Measurements from ENCODE around the gene NARF. TPM values are rescaled to one million over a fixed set of nuclear protein-coding genes. Genes with fewer than 3 reads are reported as not detected.

NARF gene
- total and polyA plus RNA-seq, 2 donors from 2014 or later, result 29.1 to 45.8 TPM

- TF ChIP-seq CTCF (IDR thresholded peaks at IDR 0.05; ENCODE audit: borderline replicate concordance, extremely low read depth, insufficient read depth), result no peak
- no peaks in the 10 kb centered on the region for H3K27me3 ChIP-seq (ENCODE audit: control insufficient read depth, insufficient read depth, low read length)
- H3K27ac ChIP-seq (ENCODE audit: low read depth in 2 of 2, low read length in 2 of 2), result no peak overlapping the region
- H3K9me3 ChIP-seq (ENCODE audit: control insufficient read depth in 2 of 3, insufficient read depth in 1 of 3, low read length in 3 of 3), result no peaks in the 10 kb centered on the region
- peaks cover 0 to 2% (median 0%) of the 10 kb centered on the region in 3 donors for H3K36me3 ChIP-seq (ENCODE audit: control insufficient read depth in 2 of 3, insufficient read depth in 3 of 3, low read length in 3 of 3)
- FAIRE-seq, result no peak
- H3K4me1 ChIP-seq (ENCODE audit: control insufficient read depth in 2 of 3, insufficient read depth in 2 of 3, low read depth in 1 of 3, low read length in 3 of 3), result peaks cover 0 to 9% (median 2%) of the 10 kb centered on the region in 3 donors
- peak overlapping the region in 2 of 3 donors; percentile 1 to 88 for H3K4me3 ChIP-seq (ENCODE audit: low read length in 3 of 3)
- peak overlapping the region in 1 of 3 donors; percentile 81 for H3K9ac ChIP-seq (ENCODE audit: low read length in 3 of 3)
- DNase-seq, result no peak
- intact Hi-C loops (cut with DNase I), result no loop called here
These were observed 39.0 kb upstream of the NARF start for GRCh38 chr17:82419540-82419939.

GRCh38 chr17:82424001-82424862, 34.3 kb upstream of the NARF start:
- H3K36me3 ChIP-seq (ENCODE audit: control insufficient read depth in 2 of 3, insufficient read depth in 3 of 3, low read length in 3 of 3), result peaks cover 0 to 2% (median 0%) of the 10 kb centered on the region in 3 donors
- H3K9ac ChIP-seq (ENCODE audit: low read length in 3 of 3), result no peak overlapping the region
- peak in 3 of 5 donors; percentile 41 to 51 (median 48) for DNase-seq
- H3K4me1 ChIP-seq (ENCODE audit: control insufficient read depth in 2 of 3, insufficient read depth in 2 of 3, low read depth in 1 of 3, low read length in 3 of 3), result peaks cover 0 to 5% (median 0%) of the 10 kb centered on the region in 3 donors
- no peak for FAIRE-seq
- intact Hi-C loops (cut with DNase I), result no loop called here
- H3K27me3 ChIP-seq (ENCODE audit: control insufficient read depth, insufficient read depth, low read length), result no peaks in the 10 kb centered on the region
- peak overlapping the region in 1 of 2 donors; percentile 28 for H3K27ac ChIP-seq (ENCODE audit: low read depth in 2 of 2, low read length in 2 of 2)
- peak; percentile 39 for TF ChIP-seq CTCF (IDR thresholded peaks at IDR 0.05; ENCODE audit: borderline replicate concordance, extremely low read depth, insufficient read depth)
- no peaks in the 10 kb centered on the region for H3K9me3 ChIP-seq (ENCODE audit: control insufficient read depth in 2 of 3, insufficient read depth in 1 of 3, low read length in 3 of 3)
- no peak overlapping the region for H3K4me3 ChIP-seq (ENCODE audit: low read length in 3 of 3)

GRCh38 chr17:82424863-82425159, 33.7 kb upstream of the NARF start:
- Histone ChIP-seq H3K4me3 (ENCODE audit: low read length in 3 of 3) (no peak overlapping the region), H3K36me3 (ENCODE audit: control insufficient read depth in 2 of 3, insufficient read depth in 3 of 3, low read length in 3 of 3) (peaks cover 0 to 2% (median 0%) of the 10 kb centered on the region in 3 donors), H3K27ac (ENCODE audit: low read depth in 2 of 2, low read length in 2 of 2) (no peak overlapping the region), H3K4me1 (ENCODE audit: control insufficient read depth in 2 of 3, insufficient read depth in 2 of 3, low read depth in 1 of 3, low read length in 3 of 3) (no peaks in the 10 kb centered on the region), H3K9me3 (ENCODE audit: control insufficient read depth in 2 of 3, insufficient read depth in 1 of 3, low read length in 3 of 3) (no peaks in the 10 kb centered on the region), H3K27me3 (ENCODE audit: control insufficient read depth, insufficient read depth, low read length) (no peaks in the 10 kb centered on the region), H3K9ac (ENCODE audit: low read length in 3 of 3) (no peak overlapping the region)
- no peak for FAIRE-seq
- no peak for TF ChIP-seq CTCF (IDR thresholded peaks at IDR 0.05; ENCODE audit: borderline replicate concordance, extremely low read depth, insufficient read depth)
- no peak for DNase-seq
- intact Hi-C loops (cut with DNase I), result no loop called here
